Measurements from ENCODE around the gene SLC16A4. TPM values are rescaled to one million over a fixed set of nuclear protein-coding genes. Genes with fewer than 3 reads are reported as not detected.

Gene SLC16A4
- total RNA-seq, 2 experiments from 2014 or later: 0.27 TPM; not detected in 1

- no peaks in the 10 kb centered on the region for H3K9me3 Mint-ChIP-seq
- no peak overlapping the region for H3K4me3 Mint-ChIP-seq
- ChIA-PET CTCF (interaction anchor here (0.8 to 3.5 kb wide), 4 partner anchors 9 to 132 kb away, joined by 3 to 12 read pairs (median 8); no protein-coding TSS in a partner anchor), POLR2A (no interaction called here)
- DNase-seq: no peak
- H3K36me3 Mint-ChIP-seq (ENCODE audit: low read depth): peaks cover 8% of the 10 kb centered on the region
- peaks cover 22% of the 10 kb centered on the region for H3K4me1 Mint-ChIP-seq
- no peaks in the 10 kb centered on the region for H3K27me3 Mint-ChIP-seq
- no peak overlapping the region for H3K27ac Mint-ChIP-seq
These were observed 55.6 kb downstream of the SLC16A4 start for GRCh38 chr1:110335265-110335664.

- Mint-ChIP-seq H3K9me3 (no peaks in the 10 kb centered on the region), H3K4me3 (no peak overlapping the region), H3K4me1 (no peaks in the 10 kb centered on the region), H3K27ac (no peak overlapping the region), H3K27me3 (no peaks in the 10 kb centered on the region), H3K36me3 (ENCODE audit: low read depth) (no peaks in the 10 kb centered on the region)
- ChIA-PET CTCF (interaction anchor here (1.7 to 3.6 kb wide), 2 partner anchors 9 to 121 kb away, joined by 4 to 15 read pairs; partner anchors contain the start of gene RBM15), POLR2A (no interaction called here)
- no peak for DNase-seq
These were observed 62.1 kb downstream of the SLC16A4 start for GRCh38 chr1:110328700-110329099.

GRCh38 chr1:110328274-110328673 is 62.6 kb downstream of the SLC16A4 start:
- ChIA-PET CTCF (interaction anchor here (3.6 kb wide), 1 partner anchor 10 kb away, joined by 15 read pairs; the partner anchor contains the start of gene RBM15), POLR2A (no interaction called here)
- H3K36me3 Mint-ChIP-seq (ENCODE audit: low read depth): no peaks in the 10 kb centered on the region
- no peaks in the 10 kb centered on the region for H3K9me3 Mint-ChIP-seq
- H3K4me3 Mint-ChIP-seq: no peak overlapping the region
- DNase-seq: no peak
- H3K4me1 Mint-ChIP-seq: no peaks in the 10 kb centered on the region
- no peaks in the 10 kb centered on the region for H3K27me3 Mint-ChIP-seq
- H3K27ac Mint-ChIP-seq: no peak overlapping the region

- H3K27ac Mint-ChIP-seq: no peak overlapping the region
These were observed 64.0 kb downstream of the SLC16A4 start for GRCh38 chr1:110326826-110327225.

GRCh38 chr1:110324667-110325066 is 66.2 kb downstream of the SLC16A4 start:
- DNase-seq: no peak
- Mint-ChIP-seq H3K4me1 (no peaks in the 10 kb centered on the region), H3K9me3 (no peaks in the 10 kb centered on the region), H3K27me3 (no peaks in the 10 kb centered on the region), H3K36me3 (ENCODE audit: low read depth) (no peaks in the 10 kb centered on the region), H3K27ac (no peak overlapping the region), H3K4me3 (no peak overlapping the region)
- ChIA-PET CTCF (interaction anchor here (0.9 to 1.0 kb wide), 3 partner anchors 9 to 214 kb away, joined by 3 read pairs; no protein-coding TSS in a partner anchor), POLR2A (no interaction called here)

More at GRCh38 chr1:110326826-110327225, 64.0 kb downstream of the SLC16A4 start:
- H3K9me3 Mint-ChIP-seq: no peaks in the 10 kb centered on the region
- H3K36me3 Mint-ChIP-seq (ENCODE audit: low read depth): no peaks in the 10 kb centered on the region
- H3K4me3 Mint-ChIP-seq: no peak overlapping the region
- DNase-seq: no peak
- H3K27me3 Mint-ChIP-seq: no peaks in the 10 kb centered on the region
- ChIA-PET POLR2A (no interaction called here), CTCF (interaction anchor here (1.4 to 3.6 kb wide), 2 partner anchors 9 to 11 kb away, joined by 6 to 15 read pairs; partner anchors contain the start of gene RBM15)
- H3K4me1 Mint-ChIP-seq: no peaks in the 10 kb centered on the region

GRCh38 chr1:110321846-110322245 is 69.0 kb downstream of the SLC16A4 start:
- Mint-ChIP-seq H3K36me3 (ENCODE audit: low read depth) (no peaks in the 10 kb centered on the region), H3K4me1 (no peaks in the 10 kb centered on the region), H3K9me3 (no peaks in the 10 kb centered on the region), H3K4me3 (no peak overlapping the region), H3K27ac (no peak overlapping the region), H3K27me3 (no peaks in the 10 kb centered on the region)
- DNase-seq: no peak
- CTCF ChIA-PET: interaction anchor here (0.8 kb wide), 1 partner anchor 17 kb away, joined by 4 read pairs; the partner anchor contains the start of gene RBM15
- POLR2A ChIA-PET: no interaction called here

- no peak overlapping the region for H3K27ac Mint-ChIP-seq
- no peak for DNase-seq
- no peaks in the 10 kb centered on the region for H3K36me3 Mint-ChIP-seq (ENCODE audit: low read depth)
- no peaks in the 10 kb centered on the region for H3K4me1 Mint-ChIP-seq
- ChIA-PET POLR2A (no interaction called here), CTCF (interaction anchor here (0.8 kb wide), 1 partner anchor 18 kb away, joined by 4 read pairs; the partner anchor contains the start of gene RBM15)
- no peaks in the 10 kb centered on the region for H3K27me3 Mint-ChIP-seq
- no peak overlapping the region for H3K4me3 Mint-ChIP-seq
- no peaks in the 10 kb centered on the region for H3K9me3 Mint-ChIP-seq
These were observed 69.8 kb downstream of the SLC16A4 start for GRCh38 chr1:110321045-110321444.

- Mint-ChIP-seq H3K27me3 (no peaks in the 10 kb centered on the region), H3K4me1 (no peaks in the 10 kb centered on the region), H3K27ac (no peak overlapping the region), H3K9me3 (no peaks in the 10 kb centered on the region), H3K36me3 (ENCODE audit: low read depth) (no peaks in the 10 kb centered on the region), H3K4me3 (no peak overlapping the region)
- ChIA-PET CTCF (interaction anchor here (1.1 kb wide), 1 partner anchor 123 kb away, joined by 3 read pairs; no protein-coding TSS in a partner anchor), POLR2A (no interaction called here)
- no peak for DNase-seq
These were observed 70.7 kb downstream of the SLC16A4 start for GRCh38 chr1:110320168-110320518.

GRCh38 chr1:110319332-110320167 is 71.3 kb downstream of the SLC16A4 start:
- H3K4me3 Mint-ChIP-seq: no peak overlapping the region
- CTCF ChIA-PET: interaction anchor here (1.1 to 3.0 kb wide), 3 partner anchors 17 to 122 kb away, joined by 3 to 14 read pairs (median 3); no protein-coding TSS in a partner anchor
- H3K9me3 Mint-ChIP-seq: no peaks in the 10 kb centered on the region
- H3K36me3 Mint-ChIP-seq (ENCODE audit: low read depth): no peaks in the 10 kb centered on the region
- H3K4me1 Mint-ChIP-seq: no peaks in the 10 kb centered on the region
- no peak overlapping the region for H3K27ac Mint-ChIP-seq
- POLR2A ChIA-PET: no interaction called here
- DNase-seq: no peak
- H3K27me3 Mint-ChIP-seq: no peaks in the 10 kb centered on the region

- ChIA-PET POLR2A (no interaction called here), CTCF (interaction anchor here (0.6 to 3.0 kb wide), 9 partner anchors 12 to 913 kb away, joined by 3 to 14 read pairs (median 3); partner anchors contain the start of gene RBM15)
- no peaks in the 10 kb centered on the region for H3K36me3 Mint-ChIP-seq (ENCODE audit: low read depth)
- no peaks in the 10 kb centered on the region for H3K9me3 Mint-ChIP-seq
- no peaks in the 10 kb centered on the region for H3K27me3 Mint-ChIP-seq
- DNase-seq: no peak
- no peak overlapping the region for H3K27ac Mint-ChIP-seq
- H3K4me3 Mint-ChIP-seq: no peak overlapping the region
- no peaks in the 10 kb centered on the region for H3K4me1 Mint-ChIP-seq
These were observed 72.8 kb downstream of the SLC16A4 start for GRCh38 chr1:110318046-110318445.

GRCh38 chr1:110316735-110317134 is 74.1 kb downstream of the SLC16A4 start:
- POLR2A ChIA-PET: no interaction called here

More at GRCh38 chr1:110316735-110317134, 74.1 kb downstream of the SLC16A4 start:
- H3K9me3 Mint-ChIP-seq: no peaks in the 10 kb centered on the region
- no peak overlapping the region for H3K4me3 Mint-ChIP-seq
- no peaks in the 10 kb centered on the region for H3K4me1 Mint-ChIP-seq
- no peak for DNase-seq
- no peaks in the 10 kb centered on the region for H3K27me3 Mint-ChIP-seq
- H3K27ac Mint-ChIP-seq: no peak overlapping the region
- CTCF ChIA-PET: interaction anchor here (1.0 to 3.0 kb wide), 4 partner anchors 8 to 114 kb away, joined by 3 to 14 read pairs (median 8); no protein-coding TSS in a partner anchor
- H3K36me3 Mint-ChIP-seq (ENCODE audit: low read depth): no peaks in the 10 kb centered on the region

Data from activated CD4-positive, alpha-beta T cell treated with anti-CD3 and anti-CD28 coated beads, Interleukin-2, amount 10 ng/mL, durations not matched to agents 7 days and 5 days (primary cell).